Fibroblast of mammary gland (primary cell): ENCODE results near the gene PRICKLE2.

ENCODE experiments used
- DNase-seq: peaks from one replicate; pipeline ENCODE4 v3.0.0-alpha.2; 2010; ENCODE audit warnings: low read depth
- H3K4me3 ChIP-seq: 2 replicates; pipeline ENCODE4 v1.5.1; 2011; ENCODE audit warnings: low read depth, mild to moderate bottlenecking, low read length, moderate library complexity; ENCODE audit not compliant: control insufficient read depth
- CTCF ChIP-seq: conservative IDR thresholded peaks from 2 replicates; pipeline ENCODE4 v1.5.1; 2011; ENCODE audit warnings: low read depth, low read length, inconsistent platforms; ENCODE audit not compliant: control insufficient read depth, insufficient read depth

PRICKLE2 gene

GRCh38 chr3:64047787-64048186 is 177.5 kb downstream of the PRICKLE2 start:
- no peak for TF ChIP-seq CTCF
- H3K4me3 ChIP-seq: no peak overlapping the region
- DNase-seq: no peak

GRCh38 chr3:64046996-64047594 is 178.2 kb downstream of the PRICKLE2 start:
- no peak for DNase-seq
- TF ChIP-seq CTCF: no peak
- no peak overlapping the region for H3K4me3 ChIP-seq

- no peak for DNase-seq
- no peak overlapping the region for H3K4me3 ChIP-seq
- no peak for TF ChIP-seq CTCF
Measured at GRCh38 chr3:64046592-64046991, 178.7 kb downstream of the PRICKLE2 start.

- no peak for DNase-seq
- no peak for TF ChIP-seq CTCF
- H3K4me3 ChIP-seq: no peak overlapping the region
Measured at GRCh38 chr3:64042952-64043351, 182.3 kb downstream of the PRICKLE2 start.
